Hepatocyte (in vitro differentiated cells): ENCODE results near the gene DTNBP1.

ENCODE experiments used
- EZH2 ChIP-seq: fragments of 200-600 bp; sonication (generic); IDR thresholded peaks from 2 replicates; pipeline ENCODE4 v1.6.1; 2016; ENCODE audit warnings: antibody characterized with exemption, mild to moderate bottlenecking, borderline replicate concordance
- TF ChIP-seq, protein P1 (sequence below): fragments of 200-600 bp; sonication (generic); IDR thresholded peaks from 2 replicates; pipeline ENCODE4 v1.5.1; 2016; ENCODE audit warnings: antibody characterized with exemption, mild to moderate bottlenecking; ENCODE audit not compliant: poor library complexity

- TF ChIP-seq, protein P1, sequence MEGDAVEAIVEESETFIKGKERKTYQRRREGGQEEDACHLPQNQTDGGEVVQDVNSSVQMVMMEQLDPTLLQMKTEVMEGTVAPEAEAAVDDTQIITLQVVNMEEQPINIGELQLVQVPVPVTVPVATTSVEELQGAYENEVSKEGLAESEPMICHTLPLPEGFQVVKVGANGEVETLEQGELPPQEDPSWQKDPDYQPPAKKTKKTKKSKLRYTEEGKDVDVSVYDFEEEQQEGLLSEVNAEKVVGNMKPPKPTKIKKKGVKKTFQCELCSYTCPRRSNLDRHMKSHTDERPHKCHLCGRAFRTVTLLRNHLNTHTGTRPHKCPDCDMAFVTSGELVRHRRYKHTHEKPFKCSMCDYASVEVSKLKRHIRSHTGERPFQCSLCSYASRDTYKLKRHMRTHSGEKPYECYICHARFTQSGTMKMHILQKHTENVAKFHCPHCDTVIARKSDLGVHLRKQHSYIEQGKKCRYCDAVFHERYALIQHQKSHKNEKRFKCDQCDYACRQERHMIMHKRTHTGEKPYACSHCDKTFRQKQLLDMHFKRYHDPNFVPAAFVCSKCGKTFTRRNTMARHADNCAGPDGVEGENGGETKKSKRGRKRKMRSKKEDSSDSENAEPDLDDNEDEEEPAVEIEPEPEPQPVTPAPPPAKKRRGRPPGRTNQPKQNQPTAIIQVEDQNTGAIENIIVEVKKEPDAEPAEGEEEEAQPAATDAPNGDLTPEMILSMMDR: no peak
- TF ChIP-seq EZH2: no peak
Observed at GRCh38 chr6:15580326-15580725, 82.5 kb downstream of the DTNBP1 start.
